Measurements from ENCODE around the gene TMEM178B.
A peak's percentile ranks its signal among the peaks of the same experiment; 100 is the strongest.

The TMEM178B gene

GRCh38 chr7:141360416-141360760 is 286.5 kb downstream of the TMEM178B start:
- TF ChIP-seq, protein P1, sequence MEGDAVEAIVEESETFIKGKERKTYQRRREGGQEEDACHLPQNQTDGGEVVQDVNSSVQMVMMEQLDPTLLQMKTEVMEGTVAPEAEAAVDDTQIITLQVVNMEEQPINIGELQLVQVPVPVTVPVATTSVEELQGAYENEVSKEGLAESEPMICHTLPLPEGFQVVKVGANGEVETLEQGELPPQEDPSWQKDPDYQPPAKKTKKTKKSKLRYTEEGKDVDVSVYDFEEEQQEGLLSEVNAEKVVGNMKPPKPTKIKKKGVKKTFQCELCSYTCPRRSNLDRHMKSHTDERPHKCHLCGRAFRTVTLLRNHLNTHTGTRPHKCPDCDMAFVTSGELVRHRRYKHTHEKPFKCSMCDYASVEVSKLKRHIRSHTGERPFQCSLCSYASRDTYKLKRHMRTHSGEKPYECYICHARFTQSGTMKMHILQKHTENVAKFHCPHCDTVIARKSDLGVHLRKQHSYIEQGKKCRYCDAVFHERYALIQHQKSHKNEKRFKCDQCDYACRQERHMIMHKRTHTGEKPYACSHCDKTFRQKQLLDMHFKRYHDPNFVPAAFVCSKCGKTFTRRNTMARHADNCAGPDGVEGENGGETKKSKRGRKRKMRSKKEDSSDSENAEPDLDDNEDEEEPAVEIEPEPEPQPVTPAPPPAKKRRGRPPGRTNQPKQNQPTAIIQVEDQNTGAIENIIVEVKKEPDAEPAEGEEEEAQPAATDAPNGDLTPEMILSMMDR (IDR thresholded peaks at IDR 0.05; ENCODE audit: low read depth, low read length, missing control alignments): no peak
- in situ Hi-C loops (cut with HindIII; ENCODE audit: low sequenced_read_pairs): no loop called here
- no peak for DNase-seq (ENCODE audit: low read depth)
- no peak overlapping the region for H3K4me3 ChIP-seq (ENCODE audit: low read depth, low read length)

DNA sequence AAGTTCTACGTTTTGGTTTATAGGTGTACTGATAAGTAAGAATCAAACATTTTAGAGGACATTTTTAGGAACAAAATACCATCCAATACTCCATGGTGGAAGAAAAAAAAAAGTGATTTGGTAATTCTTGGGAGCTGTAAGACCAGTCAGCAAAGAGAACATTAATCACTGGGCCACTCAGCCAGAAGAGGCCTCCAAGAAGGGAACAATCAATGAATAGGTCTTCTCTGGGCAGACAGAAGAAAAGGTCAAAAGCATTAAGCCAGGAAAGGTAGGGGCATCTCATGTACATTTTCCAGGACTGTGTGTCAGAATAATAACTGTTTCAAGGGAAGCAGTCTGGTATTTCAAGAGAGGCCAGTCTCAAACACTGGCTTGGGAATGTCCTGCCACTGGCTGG is 286.9 kb downstream of the TMEM178B start:
- H3K4me3 ChIP-seq (ENCODE audit: low read depth, low read length): no peak overlapping the region
- in situ Hi-C loops (cut with HindIII; ENCODE audit: low sequenced_read_pairs): no loop called here
- TF ChIP-seq, protein P1 (IDR thresholded peaks at IDR 0.05; ENCODE audit: low read depth, low read length, missing control alignments): no peak
- no peak for DNase-seq (ENCODE audit: low read depth)

GRCh38 chr7:141361479-141361878 is 287.6 kb downstream of the TMEM178B start:
- DNase-seq (ENCODE audit: low read depth): no peak
- TF ChIP-seq, protein P1 (IDR thresholded peaks at IDR 0.05; ENCODE audit: low read depth, low read length, missing control alignments): no peak
- in situ Hi-C loops (cut with HindIII; ENCODE audit: low sequenced_read_pairs): no loop called here
- no peak overlapping the region for H3K4me3 ChIP-seq (ENCODE audit: low read depth, low read length)

DNA sequence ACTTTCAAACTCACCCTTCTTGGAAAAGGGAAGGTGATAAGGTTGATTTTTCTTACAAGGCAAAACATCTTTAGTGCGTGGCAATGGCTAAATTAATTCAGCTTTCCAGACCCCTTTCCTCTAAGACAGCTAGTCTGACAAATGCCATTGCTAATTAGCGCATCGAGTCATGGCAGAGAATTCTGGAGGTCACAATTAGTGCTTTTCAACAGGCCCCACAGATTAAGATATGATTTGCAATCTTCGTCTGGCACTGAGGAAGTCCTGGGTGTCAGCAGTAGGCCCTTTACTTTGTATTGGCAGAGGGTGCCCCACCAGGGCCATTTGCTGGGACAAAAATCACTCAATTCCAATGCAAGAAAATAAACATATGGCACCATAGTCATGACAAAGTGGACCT is 288.1 kb downstream of the TMEM178B start:
- DNase-seq (ENCODE audit: low read depth): no peak
- H3K4me3 ChIP-seq (ENCODE audit: low read depth, low read length): no peak overlapping the region
- in situ Hi-C loops (cut with HindIII; ENCODE audit: low sequenced_read_pairs): no loop called here
- TF ChIP-seq, protein P1 (IDR thresholded peaks at IDR 0.05; ENCODE audit: low read depth, low read length, missing control alignments): no peak

DNA sequence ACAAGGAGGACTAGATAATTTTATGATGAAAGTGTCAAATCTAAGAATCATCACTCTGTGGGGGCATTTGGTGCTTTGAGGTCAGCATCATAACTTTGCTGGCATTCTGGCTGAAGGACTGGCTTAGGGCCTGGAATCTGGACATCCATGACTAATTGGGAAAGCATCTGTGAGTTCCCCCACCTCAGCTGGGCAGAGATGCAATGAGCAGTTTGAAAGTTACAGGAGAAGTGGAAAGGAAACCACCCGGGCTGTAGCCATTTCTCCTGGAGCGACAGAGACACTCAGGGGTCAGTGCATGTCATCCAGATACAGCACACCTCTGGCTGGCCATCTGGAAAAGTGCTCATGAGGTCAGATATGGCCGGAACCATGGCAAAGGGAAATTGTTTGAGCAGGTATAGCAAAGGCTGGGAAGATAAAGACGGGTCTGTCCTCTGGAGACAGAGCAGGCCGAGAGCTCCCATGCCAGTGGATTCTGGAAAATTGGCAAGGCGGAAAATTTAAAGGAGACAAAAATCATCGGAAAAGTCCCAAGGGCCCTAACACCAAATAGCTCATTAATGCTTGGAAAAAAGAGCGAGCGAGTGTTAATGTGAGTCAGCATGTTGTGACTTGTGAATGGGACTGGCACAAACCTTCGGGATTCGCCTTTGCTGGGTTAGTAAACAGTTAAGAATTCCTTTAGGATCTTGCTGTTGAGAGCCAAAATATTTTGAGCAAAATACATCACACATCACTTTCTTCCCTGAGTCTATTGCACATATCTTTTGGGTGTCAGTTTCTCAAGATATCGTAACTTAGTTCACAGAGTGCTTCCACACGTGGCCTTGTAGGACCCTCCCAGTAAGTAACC is 288.9 kb downstream of the TMEM178B start:
- in situ Hi-C loops (cut with HindIII; ENCODE audit: low sequenced_read_pairs): no loop called here
- no peak overlapping the region for H3K4me3 ChIP-seq (ENCODE audit: low read depth, low read length)
- peak; percentile 78 for DNase-seq (ENCODE audit: low read depth)

DNA sequence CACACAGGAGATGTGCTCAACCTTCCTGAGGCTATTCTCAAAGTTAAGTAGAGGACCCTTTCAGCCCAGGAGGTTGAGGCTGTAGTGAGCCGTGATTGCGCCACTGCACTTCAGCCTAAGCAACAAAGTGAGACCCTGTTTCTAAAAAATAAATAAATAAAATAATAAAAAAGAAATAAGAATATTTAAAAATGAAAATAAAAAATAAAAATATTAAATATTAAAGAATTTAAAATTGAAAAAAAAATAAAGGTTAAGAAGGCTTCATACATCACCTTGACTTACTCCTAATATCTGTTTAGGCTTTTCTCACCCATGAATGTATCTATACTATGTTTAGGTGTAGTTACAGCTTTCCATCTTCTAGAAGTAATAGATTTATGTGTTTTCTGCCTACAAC is 289.9 kb downstream of the TMEM178B start:
- TF ChIP-seq, protein P1 (IDR thresholded peaks at IDR 0.05; ENCODE audit: low read depth, low read length, missing control alignments): no peak
- in situ Hi-C loops (cut with HindIII; ENCODE audit: low sequenced_read_pairs): no loop called here

More for the DNA sequence above, 288.9 kb downstream of the TMEM178B start:
- TF ChIP-seq, protein P1 (IDR thresholded peaks at IDR 0.05; ENCODE audit: low read depth, low read length, missing control alignments): no peak

More for the DNA sequence above, 289.9 kb downstream of the TMEM178B start:
- no peak overlapping the region for H3K4me3 ChIP-seq (ENCODE audit: low read depth, low read length)
- no peak for DNase-seq (ENCODE audit: low read depth)
